ENCODE measurements around the gene EFHD1.

- TF ChIP-seq, protein P1, sequence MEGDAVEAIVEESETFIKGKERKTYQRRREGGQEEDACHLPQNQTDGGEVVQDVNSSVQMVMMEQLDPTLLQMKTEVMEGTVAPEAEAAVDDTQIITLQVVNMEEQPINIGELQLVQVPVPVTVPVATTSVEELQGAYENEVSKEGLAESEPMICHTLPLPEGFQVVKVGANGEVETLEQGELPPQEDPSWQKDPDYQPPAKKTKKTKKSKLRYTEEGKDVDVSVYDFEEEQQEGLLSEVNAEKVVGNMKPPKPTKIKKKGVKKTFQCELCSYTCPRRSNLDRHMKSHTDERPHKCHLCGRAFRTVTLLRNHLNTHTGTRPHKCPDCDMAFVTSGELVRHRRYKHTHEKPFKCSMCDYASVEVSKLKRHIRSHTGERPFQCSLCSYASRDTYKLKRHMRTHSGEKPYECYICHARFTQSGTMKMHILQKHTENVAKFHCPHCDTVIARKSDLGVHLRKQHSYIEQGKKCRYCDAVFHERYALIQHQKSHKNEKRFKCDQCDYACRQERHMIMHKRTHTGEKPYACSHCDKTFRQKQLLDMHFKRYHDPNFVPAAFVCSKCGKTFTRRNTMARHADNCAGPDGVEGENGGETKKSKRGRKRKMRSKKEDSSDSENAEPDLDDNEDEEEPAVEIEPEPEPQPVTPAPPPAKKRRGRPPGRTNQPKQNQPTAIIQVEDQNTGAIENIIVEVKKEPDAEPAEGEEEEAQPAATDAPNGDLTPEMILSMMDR (IDR thresholded peaks at IDR 0.05; ENCODE audit: insufficient read depth, low read depth, low read length), result no peak
- no peak for TF ChIP-seq EZH2 (IDR thresholded peaks at IDR 0.05; ENCODE audit: insufficient read depth, low read length)
Observed at GRCh38 chr2:232697059-232697806, 63.8 kb downstream of the EFHD1 start, which contains the start of gene GIGYF2.

Measured in astrocyte (in vitro differentiated cells and primary cell).